ENCODE data around the gene DNMT3L.

DNMT3L gene

DNA sequence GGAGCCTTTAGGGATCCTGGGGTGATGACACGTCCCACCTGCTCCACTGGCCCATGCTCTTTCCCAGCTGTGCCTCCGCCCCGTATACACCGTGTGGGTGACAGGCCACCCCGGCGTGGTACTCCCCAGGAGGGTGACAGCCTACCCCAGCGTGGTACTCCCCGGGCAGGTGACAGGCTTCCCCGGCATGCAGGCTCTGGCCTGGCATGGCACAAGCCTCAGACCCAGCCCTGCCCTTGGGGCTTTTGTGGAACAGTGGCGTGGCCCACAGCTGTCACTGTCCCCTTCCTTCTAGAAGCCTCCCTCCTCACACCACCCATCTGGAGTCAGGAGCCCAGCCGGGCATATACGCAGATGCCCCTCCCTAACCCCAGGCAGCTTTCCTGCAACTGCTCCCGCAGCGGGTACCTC, 33.5 kb upstream of the DNMT3L start:
- no peak for TF ChIP-seq CTCF (IDR thresholded peaks at IDR 0.05; ENCODE audit: borderline replicate concordance, control extremely low read depth, extremely low read depth, insufficient read depth, missing control alignments)
- in situ Hi-C loops (cut with MboI; ENCODE audit: low sequenced_read_pairs, unreplicated experiment) = loop anchor here (25.0 kb wide), 2 partner anchors 258 to 483 kb away; no protein-coding TSS in a partner anchor
- no peak for DNase-seq (ENCODE audit: low spot score)

- in situ Hi-C loops (cut with MboI; ENCODE audit: low sequenced_read_pairs, unreplicated experiment) = loop anchor here (25.0 kb wide), 2 partner anchors 257 to 482 kb away; no protein-coding TSS in a partner anchor
- TF ChIP-seq CTCF (IDR thresholded peaks at IDR 0.05; ENCODE audit: borderline replicate concordance, control extremely low read depth, extremely low read depth, insufficient read depth, missing control alignments) = no peak
- no peak for DNase-seq (ENCODE audit: low spot score)
Observed at GRCh38 chr21:44294391-44295162, 32.9 kb upstream of the DNMT3L start.

- in situ Hi-C loops (cut with MboI; ENCODE audit: low sequenced_read_pairs, unreplicated experiment) = loop anchor here (25.0 kb wide), 2 partner anchors 256 to 481 kb away; no protein-coding TSS in a partner anchor
- DNase-seq (ENCODE audit: low spot score) = no peak
- no peak for TF ChIP-seq CTCF (IDR thresholded peaks at IDR 0.05; ENCODE audit: borderline replicate concordance, control extremely low read depth, extremely low read depth, insufficient read depth, missing control alignments)
Observed at GRCh38 chr21:44293551-44294231, 32.0 kb upstream of the DNMT3L start.

DNA sequence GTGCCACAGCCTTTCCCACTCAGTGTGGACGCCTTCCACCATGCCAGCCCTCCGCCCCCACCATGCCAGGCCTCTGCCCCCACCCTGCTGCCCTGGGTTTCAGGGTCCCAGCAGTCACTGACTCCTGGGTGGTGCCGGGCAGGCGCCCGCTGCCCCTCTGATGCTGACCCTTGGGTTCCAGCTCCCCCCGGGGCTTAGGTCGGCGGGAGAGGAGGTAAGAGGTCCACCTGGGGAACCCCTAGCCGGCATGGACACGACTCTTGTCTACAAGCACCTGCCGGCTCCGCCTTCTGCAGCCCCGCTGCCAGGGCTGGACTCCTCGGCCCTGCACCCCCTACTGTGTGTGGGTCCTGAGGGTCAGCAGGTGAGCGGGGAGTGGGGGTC, 31.1 kb upstream of the DNMT3L start:
- DNase-seq (ENCODE audit: low spot score) = no peak
- in situ Hi-C loops (cut with MboI; ENCODE audit: low sequenced_read_pairs, unreplicated experiment) = loop anchor here (25.0 kb wide), 2 partner anchors 256 to 481 kb away; no protein-coding TSS in a partner anchor
- TF ChIP-seq CTCF (IDR thresholded peaks at IDR 0.05; ENCODE audit: borderline replicate concordance, control extremely low read depth, extremely low read depth, insufficient read depth, missing control alignments) = no peak

GRCh38 chr21:44291936-44292811, 30.5 kb upstream of the DNMT3L start:
- TF ChIP-seq CTCF (IDR thresholded peaks at IDR 0.05; ENCODE audit: borderline replicate concordance, control extremely low read depth, extremely low read depth, insufficient read depth, missing control alignments) = no peak
- DNase-seq (ENCODE audit: low spot score) = no peak
- in situ Hi-C loops (cut with MboI; ENCODE audit: low sequenced_read_pairs, unreplicated experiment) = loop anchor here (25.0 kb wide), 2 partner anchors 255 to 480 kb away; no protein-coding TSS in a partner anchor

All from GM13976 (cell line).